ENCODE measurements around the gene PLPPR5.

DNA sequence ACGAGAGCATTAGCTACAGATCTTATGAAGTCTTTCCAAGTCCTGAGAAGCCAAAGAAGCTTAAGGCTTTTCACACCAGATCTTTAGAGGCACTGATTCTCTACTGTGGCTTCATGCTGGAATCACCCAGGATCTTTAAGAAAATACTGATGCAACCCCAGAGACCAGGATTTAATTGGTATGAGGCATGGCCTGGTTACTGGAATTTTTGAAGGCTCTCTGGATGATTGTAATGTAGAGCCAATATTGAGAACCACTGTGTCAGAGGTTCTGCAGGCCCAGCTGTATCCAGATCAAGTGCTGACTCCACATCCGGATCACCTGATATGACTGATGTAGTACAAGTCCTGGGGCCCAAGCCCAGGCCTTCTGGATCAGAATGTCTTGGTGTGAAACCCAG lies 105.7 kb downstream of the PLPPR5 start:
- TF ChIP-seq RAD21 (IDR thresholded peaks at IDR 0.05; ENCODE audit: insufficient read depth, low read depth, low read length) = no peak
- no peak for TF ChIP-seq JUND (IDR thresholded peaks at IDR 0.05; ENCODE audit: low read depth, low read length)
- TF ChIP-seq, protein P1, sequence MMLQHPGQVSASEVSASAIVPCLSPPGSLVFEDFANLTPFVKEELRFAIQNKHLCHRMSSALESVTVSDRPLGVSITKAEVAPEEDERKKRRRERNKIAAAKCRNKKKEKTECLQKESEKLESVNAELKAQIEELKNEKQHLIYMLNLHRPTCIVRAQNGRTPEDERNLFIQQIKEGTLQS (IDR thresholded peaks at IDR 0.05; ENCODE audit: borderline replicate concordance, extremely low read depth, low read depth, low read length) = no peak
- no peak for TF ChIP-seq TCF7 (IDR thresholded peaks at IDR 0.05; ENCODE audit: borderline replicate concordance)
- no peak for TF ChIP-seq CBX5 (IDR thresholded peaks at IDR 0.05; ENCODE audit: low read depth)
- TF ChIP-seq, protein P2, sequence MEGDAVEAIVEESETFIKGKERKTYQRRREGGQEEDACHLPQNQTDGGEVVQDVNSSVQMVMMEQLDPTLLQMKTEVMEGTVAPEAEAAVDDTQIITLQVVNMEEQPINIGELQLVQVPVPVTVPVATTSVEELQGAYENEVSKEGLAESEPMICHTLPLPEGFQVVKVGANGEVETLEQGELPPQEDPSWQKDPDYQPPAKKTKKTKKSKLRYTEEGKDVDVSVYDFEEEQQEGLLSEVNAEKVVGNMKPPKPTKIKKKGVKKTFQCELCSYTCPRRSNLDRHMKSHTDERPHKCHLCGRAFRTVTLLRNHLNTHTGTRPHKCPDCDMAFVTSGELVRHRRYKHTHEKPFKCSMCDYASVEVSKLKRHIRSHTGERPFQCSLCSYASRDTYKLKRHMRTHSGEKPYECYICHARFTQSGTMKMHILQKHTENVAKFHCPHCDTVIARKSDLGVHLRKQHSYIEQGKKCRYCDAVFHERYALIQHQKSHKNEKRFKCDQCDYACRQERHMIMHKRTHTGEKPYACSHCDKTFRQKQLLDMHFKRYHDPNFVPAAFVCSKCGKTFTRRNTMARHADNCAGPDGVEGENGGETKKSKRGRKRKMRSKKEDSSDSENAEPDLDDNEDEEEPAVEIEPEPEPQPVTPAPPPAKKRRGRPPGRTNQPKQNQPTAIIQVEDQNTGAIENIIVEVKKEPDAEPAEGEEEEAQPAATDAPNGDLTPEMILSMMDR (IDR thresholded peaks at IDR 0.05 in 2 of 3, conservative IDR thresholded peaks at IDR 0.05 in 1 of 3; ENCODE audit: control insufficient read depth in 2 of 3, extremely low read depth in 1 of 3, insufficient read depth in 1 of 3, low read depth in 3 of 3, low read length in 3 of 3) = no peak
- TF ChIP-seq POLR2A (IDR thresholded peaks at IDR 0.05; ENCODE audit: low read depth, low read length) = no peak

All from GM12878 (cell line).